SU-DHL-6 (cell line): Measurements from ENCODE around the gene C10orf95.

Experiments
- CTCF ChIP-seq: fragments of 200-600 bp; sonication (generic); IDR thresholded peaks from one replicate; pipeline ENCODE4 v1.5.1; 2017; ENCODE audit warnings: antibody characterized with exemption, mild to moderate bottlenecking, low read length, moderate library complexity; ENCODE audit not compliant: insufficient read depth, poor library complexity, severe bottlenecking
- EZH2phosphoT487 ChIP-seq: fragments of 200-600 bp; sonication (generic), shearing (Covaris generic); conservative IDR thresholded peaks from 2 replicates; pipeline ENCODE4 v1.6.1; 2018; ENCODE audit warnings: mild to moderate bottlenecking, antibody characterized with exemption, low read length, moderate library complexity, mixed read lengths

GRCh38 chr10:102408728-102409603, 42.4 kb downstream of the C10orf95 start:
- TF ChIP-seq CTCF (no peak), EZH2phosphoT487 (no peak)
